Fibroblast of skin of abdomen (primary cell): ENCODE results near the gene CITED4.
A peak's percentile ranks its signal among the peaks of the same experiment; 100 is the strongest.

Source experiments
- DNase-seq: peaks from one replicate; pipeline ENCODE4 v3.0.0-alpha.2; 2013

The CITED4 gene

GRCh38 chr1:40886318-40887011, 24.3 kb upstream of the CITED4 start:
- DNase-seq, result no peak

- DNase-seq, result no peak
Measured at GRCh38 chr1:40884055-40884795, 22.1 kb upstream of the CITED4 start.

- no peak for DNase-seq
Measured at GRCh38 chr1:40880813-40881549, 18.8 kb upstream of the CITED4 start.

- DNase-seq, result no peak
Measured at GRCh38 chr1:40879482-40880175, 17.5 kb upstream of the CITED4 start.

- no peak for DNase-seq
Measured at GRCh38 chr1:40878906-40879305, 16.7 kb upstream of the CITED4 start.

- DNase-seq, result peak; percentile 83
Measured at GRCh38 chr1:40877698-40878097, 15.5 kb upstream of the CITED4 start.

- DNase-seq, result peak; percentile 30
Measured at GRCh38 chr1:40876891-40877290, 14.7 kb upstream of the CITED4 start.

GRCh38 chr1:40876436-40876761, 14.2 kb upstream of the CITED4 start:
- no peak for DNase-seq

- no peak for DNase-seq
Measured at GRCh38 chr1:40873863-40874472, 11.8 kb upstream of the CITED4 start.

GRCh38 chr1:40872276-40872675, 10.1 kb upstream of the CITED4 start:
- DNase-seq, result peak; percentile 61

- DNase-seq, result peak; percentile 28
Measured at GRCh38 chr1:40870135-40870728, 8.1 kb upstream of the CITED4 start.

GRCh38 chr1:40868051-40868723, 6.0 kb upstream of the CITED4 start:
- peak; percentile 41 for DNase-seq

GRCh38 chr1:40861224-40862003, 749 bp downstream of the CITED4 start:
- peak; percentile 44 for DNase-seq

- no peak for DNase-seq
Measured at GRCh38 chr1:40860706-40861223, 1.4 kb downstream of the CITED4 start.

- DNase-seq, result no peak
Measured at GRCh38 chr1:40858856-40859416, 3.2 kb downstream of the CITED4 start.

- no peak for DNase-seq
Measured at GRCh38 chr1:40857737-40858136, 4.4 kb downstream of the CITED4 start.

- DNase-seq, result no peak
Measured at GRCh38 chr1:40856656-40857302, 5.4 kb downstream of the CITED4 start.

GRCh38 chr1:40856116-40856515, 6.0 kb downstream of the CITED4 start:
- DNase-seq, result no peak

- DNase-seq, result no peak
Measured at GRCh38 chr1:40855513-40855912, 6.7 kb downstream of the CITED4 start.

- no peak for DNase-seq
Measured at GRCh38 chr1:40853885-40854170, 8.3 kb downstream of the CITED4 start.
